Nephron progenitor cell (in vitro differentiated cells): Measurements from ENCODE around the gene MRGPRF.

Experiments
- DNase-seq: peaks from one replicate; pipeline ENCODE4 v3.0.0; 2021
- H3K27ac Mint-ChIP-seq: 2 replicates; pipeline ENCODE4 v1.8.0; 2021; ENCODE audit warnings: mild to moderate bottlenecking, moderate library complexity, mixed read lengths
- H3K27me3 Mint-ChIP-seq: 2 replicates; pipeline ENCODE4 v1.8.0; 2021; ENCODE audit warnings: mild to moderate bottlenecking, low read depth, mixed read lengths; ENCODE audit not compliant: poor library complexity
- H3K36me3 Mint-ChIP-seq: 2 replicates; pipeline ENCODE4 v1.8.0; 2021; ENCODE audit warnings: low read depth, mixed read lengths
- H3K4me1 Mint-ChIP-seq: 2 replicates; pipeline ENCODE4 v1.8.0; 2021; ENCODE audit warnings: mixed read lengths
- H3K4me3 Mint-ChIP-seq: 2 replicates; pipeline ENCODE4 v1.8.0; 2021; ENCODE audit warnings: mild to moderate bottlenecking, moderate library complexity, mixed read lengths
- H3K9me3 Mint-ChIP-seq: 2 replicates; pipeline ENCODE4 v1.8.0; 2021; ENCODE audit warnings: mild to moderate bottlenecking, moderate library complexity, mixed read lengths
- CTCF ChIP-seq: fragments of 200-600 bp; sonication (generic); IDR thresholded peaks from 2 replicates; pipeline ENCODE4 v1.5.0; 2021; ENCODE audit warnings: antibody characterized with exemption

MRGPRF gene

GRCh38 chr11:68973219-68973618, 39.8 kb downstream of the MRGPRF start:
- Mint-ChIP-seq H3K4me3 (no peak overlapping the region), H3K27ac (no peak overlapping the region), H3K4me1 (no peaks in the 10 kb centered on the region), H3K36me3 (no peaks in the 10 kb centered on the region), H3K27me3 (peaks cover 16% of the 10 kb centered on the region), H3K9me3 (no peaks in the 10 kb centered on the region)
- no peak for TF ChIP-seq CTCF
- no peak for DNase-seq

- H3K4me3 Mint-ChIP-seq, result no peak overlapping the region
- DNase-seq, result no peak
These were observed 42.0 kb downstream of the MRGPRF start for GRCh38 chr11:68970921-68971636.

GRCh38 chr11:68969386-68969785, 43.7 kb downstream of the MRGPRF start:
- TF ChIP-seq CTCF, result no peak
- DNase-seq, result no peak
- Mint-ChIP-seq H3K27me3 (peaks cover 10% of the 10 kb centered on the region), H3K4me1 (no peaks in the 10 kb centered on the region), H3K9me3 (peaks cover 8% of the 10 kb centered on the region), H3K36me3 (no peaks in the 10 kb centered on the region), H3K4me3 (no peak overlapping the region), H3K27ac (no peak overlapping the region)

More at GRCh38 chr11:68970921-68971636, 42.0 kb downstream of the MRGPRF start:
- TF ChIP-seq CTCF, result no peak
- no peaks in the 10 kb centered on the region for H3K4me1 Mint-ChIP-seq
- no peaks in the 10 kb centered on the region for H3K36me3 Mint-ChIP-seq
- H3K9me3 Mint-ChIP-seq, result no peaks in the 10 kb centered on the region
- H3K27ac Mint-ChIP-seq, result no peak overlapping the region
- peaks cover 10% of the 10 kb centered on the region for H3K27me3 Mint-ChIP-seq

GRCh38 chr11:68968306-68969250, 44.5 kb downstream of the MRGPRF start:
- H3K4me1 Mint-ChIP-seq, result no peaks in the 10 kb centered on the region
- DNase-seq, result no peak
- TF ChIP-seq CTCF, result no peak
- H3K27ac Mint-ChIP-seq, result no peak overlapping the region
- no peak overlapping the region for H3K4me3 Mint-ChIP-seq
- peaks cover 10% of the 10 kb centered on the region for H3K27me3 Mint-ChIP-seq
- no peaks in the 10 kb centered on the region for H3K36me3 Mint-ChIP-seq
- peaks cover 11% of the 10 kb centered on the region for H3K9me3 Mint-ChIP-seq

- no peak for DNase-seq
- H3K4me1 Mint-ChIP-seq, result no peaks in the 10 kb centered on the region
These were observed 45.9 kb downstream of the MRGPRF start for GRCh38 chr11:68966894-68967780.

More at GRCh38 chr11:68966894-68967780, 45.9 kb downstream of the MRGPRF start:
- H3K27me3 Mint-ChIP-seq, result peaks cover 4% of the 10 kb centered on the region
- no peak overlapping the region for H3K27ac Mint-ChIP-seq
- peaks cover 11% of the 10 kb centered on the region for H3K9me3 Mint-ChIP-seq
- no peaks in the 10 kb centered on the region for H3K36me3 Mint-ChIP-seq
- no peak for TF ChIP-seq CTCF
- no peak overlapping the region for H3K4me3 Mint-ChIP-seq
